Naive thymus-derived CD4-positive, alpha-beta T cell (primary cell): Measurements from ENCODE around the gene MEG3. TPM values are rescaled to one million over a fixed set of nuclear protein-coding genes. Genes with fewer than 3 reads are reported as not detected.
"Not testable (repeated sequence)": the region's sequence is repeated elsewhere in the genome, so short reads cannot be mapped to it uniquely, and the experiment has no call there.

Source experiments
- ATAC-seq: fragments of 150-1000 bp; cut with Tn5 transposase; 2 replicates; pipeline ENCODE4 v1.10.0; 2021; ENCODE audit warnings: mild to moderate bottlenecking, moderate library complexity
- CTCF ChIA-PET: fragments of 350-600 bp; sonication (Branson Sonifier 250); formaldehyde crosslinking; loops from one replicate; lab custom pipeline; 2021; ENCODE audit warnings: antibody characterized with exemption; lab: Charles Lee
- POLR2A ChIA-PET: fragments of 350-600 bp; sonication (Branson Sonifier 250); formaldehyde crosslinking; loops from one replicate; lab custom pipeline; 2021; ENCODE audit warnings: antibody characterized with exemption, inconsistent platforms; lab: Charles Lee
- DNase-seq, 9 donors: peaks; one replicate each; pipeline versions ENCODE4 v3.0.0 to v3.0.0-alpha.2; 2020 to 2022; ENCODE audit warnings: mixed read lengths in 1 of 9
- H3K27ac ChIP-seq: one replicate; pipeline ENCODE4 v1.7.0; 2013; ENCODE audit warnings: mild to moderate bottlenecking, low read depth, low read length, moderate library complexity
- H3K27me3 ChIP-seq, 2 donors: one replicate each; pipeline ENCODE4 v1.7.0; 2013; ENCODE audit warnings: low read length in 2 of 2, mild to moderate bottlenecking in 2 of 2, moderate library complexity in 2 of 2; ENCODE audit not compliant: control insufficient read depth in 2 of 2, insufficient read depth in 2 of 2
- H3K36me3 ChIP-seq, 3 experiments: 1 replicate in 2 of 3; 2 replicates in 1 of 3; pipeline ENCODE4 v1.7.0; 2013; ENCODE audit warnings: low read length in 3 of 3, mild to moderate bottlenecking in 3 of 3, moderate library complexity in 1 of 3; ENCODE audit not compliant: insufficient read depth in 3 of 3, control insufficient read depth in 2 of 3
- H3K4me1 ChIP-seq, 2 donors: one replicate each; pipeline ENCODE4 v1.7.0; 2013; ENCODE audit warnings: low read length in 2 of 2, mild to moderate bottlenecking in 2 of 2, moderate library complexity in 1 of 2; ENCODE audit not compliant: control insufficient read depth in 2 of 2, insufficient read depth in 2 of 2
- H3K4me3 ChIP-seq: 2 replicates; pipeline ENCODE4 v1.7.0; 2013; ENCODE audit warnings: mild to moderate bottlenecking, low read length
- H3K9me3 ChIP-seq, 3 experiments: 1 replicate in 2 of 3; 2 replicates in 1 of 3; pipeline ENCODE4 v1.7.0; 2013; ENCODE audit warnings: low read length in 3 of 3; ENCODE audit not compliant: control insufficient read depth in 2 of 3
- H3K27ac Mint-ChIP-seq, 9 donors: one replicate each; pipeline ENCODE4 v1.8.0; 2020 to 2022; ENCODE audit warnings: mixed read lengths in 9 of 9, mild to moderate bottlenecking in 8 of 9, moderate library complexity in 5 of 9, inconsistent platforms in 2 of 9
- H3K27me3 Mint-ChIP-seq, 5 donors: one replicate each; pipeline ENCODE4 v1.8.0; 2021 to 2022; ENCODE audit warnings: mixed read lengths in 5 of 5, mild to moderate bottlenecking in 1 of 5
- H3K36me3 Mint-ChIP-seq, 5 donors: one replicate each; pipeline ENCODE4 v1.8.0; 2020 to 2022; ENCODE audit warnings: mixed read lengths in 5 of 5, mild to moderate bottlenecking in 3 of 5, inconsistent platforms in 1 of 5
- H3K4me1 Mint-ChIP-seq, 7 donors: one replicate each; pipeline ENCODE4 v1.8.0; 2020 to 2022; ENCODE audit warnings: mixed read lengths in 7 of 7, mild to moderate bottlenecking in 3 of 7, inconsistent platforms in 1 of 7
- H3K4me3 Mint-ChIP-seq, 10 donors: one replicate each; pipeline ENCODE4 v1.8.0; 2020 to 2022; ENCODE audit warnings: mild to moderate bottlenecking in 10 of 10, mixed read lengths in 10 of 10, moderate library complexity in 6 of 10, inconsistent platforms in 2 of 10
- H3K9me3 Mint-ChIP-seq, 11 donors: one replicate each; pipeline ENCODE4 v1.8.0; 2020 to 2022; ENCODE audit warnings: mixed read lengths in 11 of 11, mild to moderate bottlenecking in 4 of 11, inconsistent platforms in 1 of 11, moderate library complexity in 1 of 11
- intact Hi-C, 2 donors: fragments of 100-400 bp; cut with micrococcal nuclease; formaldehyde crosslinking; loops; one replicate each; pipeline ENCODE4 v1.15.1; 2023
- polyA plus RNA-seq, 2 donors: library from polyadenylated mRNA; unstranded; fragments of 300-500 nt; fragmentation: Illumina TruSeq; gene quantifications; one replicate each; pipeline ENCODE4 v1.2.3, GENCODE V29; 2021
- total RNA-seq, 6 experiments: library from RNA in 5 of 6; stranded (reverse) in 5 of 6; gene quantifications; 1 replicate in 5 of 6; 2 replicates in 1 of 6; pipeline ENCODE4 v1.2.3 and lab custom pipeline; 2021 to 2026

The MEG3 gene
- total and polyA plus RNA-seq, 7 experiments from 2014 or later, result 0.80 to 2.4 TPM; not detected in 5

- Histone ChIP-seq H3K36me3 (no peaks in the 10 kb centered on the region), H3K9me3 (no peaks in the 10 kb centered on the region), H3K4me1 (no peaks in the 10 kb centered on the region), H3K4me3 (no peak overlapping the region), H3K27ac (no peak overlapping the region), H3K27me3 (no peaks in the 10 kb centered on the region)
- CTCF ChIA-PET, result no interaction called here
- Mint-ChIP-seq H3K27me3 (peaks cover 15 to 27% (median 19%) of the 10 kb centered on the region in 5 donors), H3K27ac (no peak overlapping the region), H3K36me3 (no peaks in the 10 kb centered on the region), H3K4me1 (peaks cover 0 to 2% (median 0%) of the 10 kb centered on the region in 7 donors), H3K9me3 (no peaks in the 10 kb centered on the region), H3K4me3 (no peak overlapping the region)
- POLR2A ChIA-PET, result no interaction called here
- intact Hi-C loops, result no loop called here
- no peak for ATAC-seq
- DNase-seq, result no peak
Observed at GRCh38 chr14:100796946-100797345, 29.0 kb upstream of the MEG3 start.

GRCh38 chr14:100800041-100800440 is 25.9 kb upstream of the MEG3 start:
- Histone ChIP-seq H3K4me1 (no peaks in the 10 kb centered on the region), H3K9me3 (no peaks in the 10 kb centered on the region), H3K4me3 (no peak overlapping the region), H3K27me3 (no peaks in the 10 kb centered on the region), H3K27ac (no peak overlapping the region), H3K36me3 (no peaks in the 10 kb centered on the region)
- Mint-ChIP-seq H3K27me3 (peaks cover 7 to 15% (median 12%) of the 10 kb centered on the region in 5 donors), H3K9me3 (no peaks in the 10 kb centered on the region), H3K27ac (no peak overlapping the region), H3K4me3 (no peak overlapping the region), H3K4me1 (peaks cover 0 to 2% (median 0%) of the 10 kb centered on the region in 7 donors), H3K36me3 (no peaks in the 10 kb centered on the region)
- DNase-seq (no peak), ATAC-seq (no peak)
- ChIA-PET POLR2A (interaction anchor here (0.6 to 0.7 kb wide), 2 partner anchors 11 to 1687 kb away, joined by 3 read pairs; no protein-coding TSS in a partner anchor), CTCF (no interaction called here)
- intact Hi-C loops, result no loop called here

- H3K36me3 ChIP-seq, H3K4me1 Mint-ChIP-seq, intact Hi-C loops, POLR2A ChIA-PET, ATAC-seq, H3K4me1 ChIP-seq, H3K4me3 ChIP-seq, H3K36me3 Mint-ChIP-seq, DNase-seq, CTCF ChIA-PET, H3K9me3 ChIP-seq, H3K27ac ChIP-seq, H3K27ac Mint-ChIP-seq, H3K4me3 Mint-ChIP-seq, H3K27me3 ChIP-seq, H3K9me3 Mint-ChIP-seq: not testable (repeated sequence)
- H3K27me3 Mint-ChIP-seq, result peaks cover 11 to 15% (median 13%) of the 10 kb centered on the region in 5 donors
Observed at GRCh38 chr14:100801433-100801832, 24.5 kb upstream of the MEG3 start.

GRCh38 chr14:100802179-100802578 is 23.7 kb upstream of the MEG3 start:
- Mint-ChIP-seq H3K4me1 (peaks cover 0 to 2% (median 0%) of the 10 kb centered on the region in 7 donors), H3K4me3 (no peak overlapping the region), H3K27ac (no peak overlapping the region), H3K9me3 (no peaks in the 10 kb centered on the region), H3K27me3 (peaks cover 5 to 15% (median 9%) of the 10 kb centered on the region in 5 donors), H3K36me3 (no peaks in the 10 kb centered on the region)
- POLR2A ChIA-PET, result no interaction called here
- H3K27ac ChIP-seq, result no peak overlapping the region
- CTCF ChIA-PET, result no interaction called here
- DNase-seq (no peak), ATAC-seq (no peak)
- intact Hi-C loops, result no loop called here
- H3K27me3 ChIP-seq, result no peaks in the 10 kb centered on the region
- no peaks in the 10 kb centered on the region for H3K9me3 ChIP-seq
- no peaks in the 10 kb centered on the region for H3K4me1 ChIP-seq
- H3K36me3 ChIP-seq, result no peaks in the 10 kb centered on the region
- H3K4me3 ChIP-seq, result no peak overlapping the region

- intact Hi-C loops, result no loop called here
- Mint-ChIP-seq H3K36me3 (no peaks in the 10 kb centered on the region), H3K4me3 (no peak overlapping the region), H3K27me3 (peaks cover 4 to 15% (median 9%) of the 10 kb centered on the region in 5 donors), H3K9me3 (peaks cover 0 to 3% (median 0%) of the 10 kb centered on the region in 11 donors), H3K4me1 (peaks cover 0 to 2% (median 0%) of the 10 kb centered on the region in 7 donors), H3K27ac (no peak overlapping the region)
- ATAC-seq (no peak), DNase-seq (no peak)
- Histone ChIP-seq H3K9me3 (peaks cover 0 to 3% (median 0%) of the 10 kb centered on the region in 3 experiments), H3K4me3 (no peak overlapping the region), H3K4me1 (no peaks in the 10 kb centered on the region), H3K27ac (no peak overlapping the region), H3K36me3 (no peaks in the 10 kb centered on the region), H3K27me3 (no peaks in the 10 kb centered on the region)
- ChIA-PET POLR2A (no interaction called here), CTCF (no interaction called here)
Observed at GRCh38 chr14:100802766-100803165, 23.2 kb upstream of the MEG3 start.

- ChIA-PET CTCF (no interaction called here), POLR2A (no interaction called here)
- H3K4me1 ChIP-seq, result no peaks in the 10 kb centered on the region
- Mint-ChIP-seq H3K27ac (no peak overlapping the region), H3K36me3 (no peaks in the 10 kb centered on the region), H3K27me3 (peaks cover 4 to 12% (median 9%) of the 10 kb centered on the region in 5 donors), H3K4me1 (peaks cover 0 to 2% (median 0%) of the 10 kb centered on the region in 7 donors), H3K4me3 (no peak overlapping the region), H3K9me3 (peaks cover 0 to 8% (median 2%) of the 10 kb centered on the region in 11 donors)
- H3K9me3 ChIP-seq, result peaks cover 0 to 8% (median 0%) of the 10 kb centered on the region in 3 experiments
- no peaks in the 10 kb centered on the region for H3K36me3 ChIP-seq
- no peak for DNase-seq
- H3K27me3 ChIP-seq, result no peaks in the 10 kb centered on the region
- intact Hi-C loops, result no loop called here
- no peak for ATAC-seq
- no peak overlapping the region for H3K4me3 ChIP-seq
- no peak overlapping the region for H3K27ac ChIP-seq
Observed at GRCh38 chr14:100803226-100803625, 22.7 kb upstream of the MEG3 start.

- ChIA-PET POLR2A (no interaction called here), CTCF (no interaction called here)
- H3K27me3 Mint-ChIP-seq, result peaks cover 4 to 12% (median 9%) of the 10 kb centered on the region in 5 donors
- H3K9me3 Mint-ChIP-seq, result peaks cover 0 to 12% (median 7%) of the 10 kb centered on the region in 11 donors
- H3K4me1 ChIP-seq, result no peaks in the 10 kb centered on the region
- H3K36me3 ChIP-seq, result no peaks in the 10 kb centered on the region
- H3K4me1 Mint-ChIP-seq, result peaks cover 0 to 2% (median 0%) of the 10 kb centered on the region in 7 donors
- intact Hi-C loops, result no loop called here
- no peaks in the 10 kb centered on the region for H3K27me3 ChIP-seq
- ATAC-seq (no peak), DNase-seq (no peak)
- peaks cover 0 to 1% (median 0%) of the 10 kb centered on the region in 5 donors for H3K36me3 Mint-ChIP-seq
- no peak overlapping the region for H3K4me3 ChIP-seq
- no peak overlapping the region for H3K4me3 Mint-ChIP-seq
- H3K27ac ChIP-seq, result no peak overlapping the region
- peaks cover 0 to 12% (median 0%) of the 10 kb centered on the region in 3 experiments for H3K9me3 ChIP-seq
- no peak overlapping the region for H3K27ac Mint-ChIP-seq
Observed at GRCh38 chr14:100803676-100804075, 22.2 kb upstream of the MEG3 start.
